Stimulated activated naive CD8-positive, alpha-beta T cell treated with anti-CD3 and anti-CD28 coated beads, Interleukin-15, Interleukin-2, amounts not matched to agents 100 ng/mL and 50 ng/mL, for 24 hours (primary cell): ENCODE results near the gene ABCC1.
"Not testable (repeated sequence)": the region's sequence is repeated elsewhere in the genome, so short reads cannot be mapped to it uniquely, and the experiment has no call there.

ENCODE experiments used
- H3K27ac Mint-ChIP-seq: one replicate; pipeline ENCODE4 v1.8.0; 2021; ENCODE audit warnings: mild to moderate bottlenecking, mixed read lengths
- H3K27me3 Mint-ChIP-seq: one replicate; pipeline ENCODE4 v1.8.0; 2021; ENCODE audit warnings: mixed read lengths
- H3K36me3 Mint-ChIP-seq: one replicate; pipeline ENCODE4 v1.8.0; 2021; ENCODE audit warnings: low read depth, mixed read lengths
- H3K4me1 Mint-ChIP-seq: one replicate; pipeline ENCODE4 v1.8.0; 2021; ENCODE audit warnings: low read depth, mixed read lengths
- H3K4me3 Mint-ChIP-seq: one replicate; pipeline ENCODE4 v1.8.0; 2021; ENCODE audit warnings: mild to moderate bottlenecking, mixed read lengths
- H3K9me3 Mint-ChIP-seq: one replicate; pipeline ENCODE4 v1.8.0; 2021; ENCODE audit warnings: mixed read lengths

ABCC1 gene

GRCh38 chr16:15949210-15950160 is at the start of gene ABCC1:
TSS of gene ABCC1 (plus strand) at chr16:15949616. CDS start at chr16:15949752, 136 bp downstream.
- Mint-ChIP-seq H3K27me3 (no peaks in the 10 kb centered on the region), H3K9me3 (no peaks in the 10 kb centered on the region), H3K4me1 (peaks cover 66% of the 10 kb centered on the region), H3K27ac (peak within 1 kb of the TSS; percentile 98), H3K4me3 (peak within 1 kb of the TSS; percentile 92), H3K36me3 (peaks cover 22% of the 10 kb centered on the region)

GRCh38 chr16:15900357-15900756 is 49.1 kb upstream of the ABCC1 start:
- no peaks in the 10 kb centered on the region for H3K36me3 Mint-ChIP-seq
- peaks cover 24% of the 10 kb centered on the region for H3K4me1 Mint-ChIP-seq

GRCh38 chr16:15900901-15901500 is 48.4 kb upstream of the ABCC1 start:
- no peak overlapping the region for H3K4me3 Mint-ChIP-seq
- H3K9me3 Mint-ChIP-seq: no peaks in the 10 kb centered on the region
- no peak overlapping the region for H3K27ac Mint-ChIP-seq
- no peaks in the 10 kb centered on the region for H3K27me3 Mint-ChIP-seq
- H3K36me3 Mint-ChIP-seq: no peaks in the 10 kb centered on the region
- H3K4me1 Mint-ChIP-seq: peaks cover 24% of the 10 kb centered on the region

More at GRCh38 chr16:15900357-15900756, 49.1 kb upstream of the ABCC1 start:
- no peak overlapping the region for H3K27ac Mint-ChIP-seq
- H3K27me3 Mint-ChIP-seq: no peaks in the 10 kb centered on the region
- no peaks in the 10 kb centered on the region for H3K9me3 Mint-ChIP-seq
- H3K4me3 Mint-ChIP-seq: no peak overlapping the region

DNA sequence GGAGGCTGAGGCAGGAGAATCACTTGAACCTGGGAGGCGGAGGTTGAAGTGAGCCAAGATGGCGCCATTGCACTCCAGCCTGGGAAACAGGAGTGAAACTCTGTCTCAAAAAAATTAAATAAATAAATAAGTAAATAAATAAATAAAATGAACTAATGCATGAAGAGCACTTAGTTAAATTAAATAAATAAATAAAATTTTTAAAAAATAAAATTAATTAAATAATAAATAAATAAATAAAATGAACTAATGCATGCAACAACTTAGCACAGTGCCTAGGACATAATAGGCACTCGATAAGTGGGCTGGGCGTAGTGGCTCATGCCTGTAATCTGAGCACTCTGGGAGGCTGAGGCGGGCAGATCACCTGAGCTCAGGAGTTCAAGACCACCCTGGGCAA is 45.5 kb upstream of the ABCC1 start:
- no peaks in the 10 kb centered on the region for H3K27me3 Mint-ChIP-seq
- no peaks in the 10 kb centered on the region for H3K36me3 Mint-ChIP-seq

DNA sequence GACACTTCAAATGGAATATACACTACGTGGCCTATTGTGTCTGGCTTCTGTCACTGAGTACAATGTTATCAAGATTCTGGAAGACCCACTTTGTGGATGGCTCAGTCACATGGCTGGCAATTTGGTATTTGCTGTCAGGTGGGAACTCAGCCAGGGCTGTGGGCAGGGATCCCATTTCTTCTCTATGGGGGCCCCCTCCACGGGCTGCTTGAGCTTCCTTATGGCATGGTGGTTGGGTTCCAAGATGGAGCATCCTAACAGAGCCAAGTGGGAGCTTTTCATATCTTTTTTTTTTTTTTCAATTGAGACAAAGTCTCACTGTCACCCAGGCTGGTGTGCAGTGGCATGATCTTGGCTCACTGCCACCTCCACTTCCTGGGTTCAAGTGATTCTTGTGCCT is 43.0 kb upstream of the ABCC1 start:
- Mint-ChIP-seq H3K27ac (no peak overlapping the region), H3K36me3 (no peaks in the 10 kb centered on the region), H3K27me3 (no peaks in the 10 kb centered on the region), H3K4me1 (peaks cover 9% of the 10 kb centered on the region), H3K9me3 (peaks cover 4% of the 10 kb centered on the region), H3K4me3 (no peak overlapping the region)

More for the DNA sequence above, 45.5 kb upstream of the ABCC1 start:
- Mint-ChIP-seq H3K4me1 (peaks cover 17% of the 10 kb centered on the region), H3K4me3 (no peak overlapping the region), H3K9me3 (peaks cover 4% of the 10 kb centered on the region), H3K27ac (no peak overlapping the region)

DNA sequence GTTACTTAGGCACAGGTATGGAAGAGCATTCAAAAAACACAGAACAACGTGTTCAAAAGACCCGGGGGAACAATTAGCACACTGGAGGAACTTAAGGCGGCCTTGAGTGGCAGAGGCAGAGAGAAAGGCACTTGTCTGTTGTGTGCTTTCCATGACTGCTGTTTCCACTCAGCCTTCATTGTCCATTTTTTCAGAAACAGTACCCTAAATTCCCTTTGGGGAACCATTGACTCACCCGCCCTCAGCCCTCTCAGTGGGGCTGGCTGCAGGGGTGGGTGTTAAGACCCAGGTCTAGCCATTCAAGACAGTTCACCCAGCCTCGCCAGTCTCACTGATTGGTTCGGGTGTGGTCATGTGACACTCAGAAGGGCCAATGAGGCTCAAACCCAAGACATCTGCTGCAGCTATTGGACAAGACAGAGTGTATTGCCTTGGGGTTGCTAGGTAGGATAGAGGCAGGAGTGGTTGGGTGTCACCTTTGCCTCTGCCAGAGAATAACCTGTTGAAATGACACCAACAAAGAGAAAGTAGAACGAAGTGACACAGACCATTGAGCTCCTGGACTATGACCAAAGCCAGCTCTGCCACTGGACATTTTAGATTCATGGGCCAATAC is 41.4 kb upstream of the ABCC1 start:
- H3K9me3 Mint-ChIP-seq: peaks cover 4% of the 10 kb centered on the region

GRCh38 chr16:15911198-15911597 is 38.2 kb upstream of the ABCC1 start:
- peaks cover 17% of the 10 kb centered on the region for H3K4me1 Mint-ChIP-seq
- peaks cover 2% of the 10 kb centered on the region for H3K9me3 Mint-ChIP-seq
- H3K4me3 Mint-ChIP-seq: no peak overlapping the region
- no peaks in the 10 kb centered on the region for H3K36me3 Mint-ChIP-seq
- H3K27me3 Mint-ChIP-seq: no peaks in the 10 kb centered on the region
- no peak overlapping the region for H3K27ac Mint-ChIP-seq

More for the DNA sequence above, 41.4 kb upstream of the ABCC1 start:
- Mint-ChIP-seq H3K36me3 (no peaks in the 10 kb centered on the region), H3K4me3 (no peak overlapping the region), H3K27me3 (no peaks in the 10 kb centered on the region), H3K4me1 (peaks cover 15% of the 10 kb centered on the region), H3K27ac (peak overlapping the region; percentile 21)

DNA sequence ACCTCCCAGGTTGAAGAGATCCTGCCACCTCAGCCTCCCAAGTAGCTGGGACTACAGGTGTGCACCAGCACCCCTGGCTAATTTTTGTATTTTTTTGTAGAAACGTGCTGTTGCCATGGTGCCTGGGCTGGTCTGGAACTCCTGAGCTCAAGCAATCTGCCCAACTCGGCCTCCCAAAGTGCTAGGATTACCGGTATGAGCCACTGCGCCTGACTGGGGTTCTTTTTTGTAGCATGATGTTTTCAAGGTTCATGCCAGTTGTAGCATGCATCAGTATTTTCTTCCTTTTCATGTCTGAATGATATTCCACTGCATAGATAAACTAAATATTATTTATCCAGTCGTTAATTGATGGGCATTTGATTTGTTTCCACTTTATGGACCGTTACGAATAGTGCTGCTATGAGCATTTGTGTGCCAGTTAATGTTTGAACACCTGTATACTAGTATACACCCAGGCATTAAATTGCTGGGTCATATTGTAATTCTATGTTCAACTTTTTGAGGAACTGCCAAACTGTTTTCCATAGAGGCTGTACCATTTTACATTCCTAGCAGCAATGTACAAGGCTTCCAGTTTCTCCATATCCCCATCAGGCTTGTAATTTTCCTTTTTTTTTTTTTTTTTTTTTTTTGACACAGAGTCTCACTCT is 36.2 kb upstream of the ABCC1 start:
- Mint-ChIP-seq H3K4me1 (peaks cover 10% of the 10 kb centered on the region), H3K27ac (peak overlapping the region; percentile 79), H3K27me3 (no peaks in the 10 kb centered on the region), H3K36me3 (no peaks in the 10 kb centered on the region), H3K9me3 (no peaks in the 10 kb centered on the region), H3K4me3 (peak overlapping the region; percentile 45)

GRCh38 chr16:15915555-15916081 is 33.8 kb upstream of the ABCC1 start:
- no peaks in the 10 kb centered on the region for H3K9me3 Mint-ChIP-seq
- H3K27me3 Mint-ChIP-seq: no peaks in the 10 kb centered on the region
- H3K4me1 Mint-ChIP-seq: peaks cover 8% of the 10 kb centered on the region

GRCh38 chr16:15916323-15916722 is 33.1 kb upstream of the ABCC1 start:
- Mint-ChIP-seq H3K4me1 (peaks cover 8% of the 10 kb centered on the region), H3K27ac (no peak overlapping the region), H3K36me3 (no peaks in the 10 kb centered on the region), H3K9me3 (no peaks in the 10 kb centered on the region), H3K4me3 (no peak overlapping the region), H3K27me3 (no peaks in the 10 kb centered on the region)

More at GRCh38 chr16:15915555-15916081, 33.8 kb upstream of the ABCC1 start:
- H3K27ac Mint-ChIP-seq: no peak overlapping the region
- H3K4me3 Mint-ChIP-seq: no peak overlapping the region
- H3K36me3 Mint-ChIP-seq: no peaks in the 10 kb centered on the region

DNA sequence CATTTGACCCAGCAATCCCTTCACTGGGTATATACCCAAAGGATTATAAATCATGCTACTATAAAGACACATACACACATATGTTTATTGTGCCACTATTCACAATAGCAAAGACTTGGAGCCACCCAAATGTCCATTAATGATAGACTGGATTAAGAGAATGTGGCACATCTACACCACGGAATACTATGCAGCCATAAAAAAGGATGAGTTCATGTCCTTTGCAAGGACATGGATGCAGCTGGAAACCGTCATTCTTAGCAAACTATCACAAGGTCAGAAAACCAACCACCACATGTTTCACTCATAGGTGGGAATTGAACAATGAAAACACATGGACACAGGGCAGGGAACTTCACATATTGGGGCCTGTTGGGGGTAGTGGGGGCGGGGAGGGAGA is 31.1 kb upstream of the ABCC1 start:
- H3K27ac Mint-ChIP-seq, H3K4me1 Mint-ChIP-seq, H3K27me3 Mint-ChIP-seq, H3K36me3 Mint-ChIP-seq, H3K4me3 Mint-ChIP-seq, H3K9me3 Mint-ChIP-seq: not testable (repeated sequence)

DNA sequence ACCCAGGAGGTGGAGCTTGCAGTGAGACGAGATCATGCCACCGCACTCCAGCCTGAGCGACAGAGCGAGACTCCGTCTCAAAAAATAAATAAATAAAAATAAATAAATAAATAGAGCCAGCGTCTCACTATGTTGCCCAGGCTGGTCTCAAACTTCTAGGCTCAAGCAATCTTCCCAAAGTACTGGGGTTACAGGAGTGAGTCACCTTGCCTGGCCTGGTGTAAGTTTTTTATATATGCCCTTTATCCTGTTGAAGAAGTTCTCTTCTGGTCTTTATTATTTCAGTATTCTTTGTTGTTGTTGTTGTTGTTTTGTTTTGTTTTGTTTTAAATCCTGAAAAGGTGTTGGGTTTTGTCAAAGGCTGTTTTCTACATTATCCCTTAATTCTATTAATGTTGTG is 30.1 kb upstream of the ABCC1 start:
- H3K4me3 Mint-ChIP-seq: no peak overlapping the region
- no peaks in the 10 kb centered on the region for H3K36me3 Mint-ChIP-seq
- no peaks in the 10 kb centered on the region for H3K9me3 Mint-ChIP-seq
- no peaks in the 10 kb centered on the region for H3K27me3 Mint-ChIP-seq
- no peaks in the 10 kb centered on the region for H3K4me1 Mint-ChIP-seq
- H3K27ac Mint-ChIP-seq: no peak overlapping the region

- Mint-ChIP-seq H3K9me3 (no peaks in the 10 kb centered on the region), H3K4me1 (no peaks in the 10 kb centered on the region), H3K27me3 (no peaks in the 10 kb centered on the region), H3K4me3 (no peak overlapping the region), H3K27ac (no peak overlapping the region), H3K36me3 (no peaks in the 10 kb centered on the region)
Observed at GRCh38 chr16:15924996-15925395, 24.4 kb upstream of the ABCC1 start.

DNA sequence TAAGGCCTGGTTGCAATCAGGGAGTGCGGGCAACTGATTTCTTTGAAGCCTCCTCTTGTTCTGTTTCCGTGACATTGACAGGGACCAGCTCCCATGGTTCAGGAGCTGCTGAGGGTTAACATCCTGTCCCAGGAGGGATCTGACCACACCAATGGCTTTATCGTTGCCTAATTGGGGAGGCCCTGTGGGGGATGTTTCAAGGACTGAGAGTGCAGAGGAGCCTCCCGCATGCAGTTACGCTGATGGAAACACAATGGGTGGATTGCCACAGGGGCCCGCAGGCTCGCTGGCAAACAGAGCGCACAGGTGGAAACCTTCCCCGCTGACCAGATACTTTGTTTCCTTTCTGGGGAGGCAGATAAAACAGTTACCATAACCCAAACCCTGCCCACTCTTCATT is 23.8 kb upstream of the ABCC1 start:
- Mint-ChIP-seq H3K27ac (no peak overlapping the region), H3K36me3 (no peaks in the 10 kb centered on the region), H3K9me3 (no peaks in the 10 kb centered on the region), H3K4me3 (no peak overlapping the region), H3K27me3 (no peaks in the 10 kb centered on the region), H3K4me1 (no peaks in the 10 kb centered on the region)
